Mucosa of rectum (tissue), 2 donors: ENCODE measurements around the gene WASF2.
A peak's percentile ranks its signal among the peaks of the same experiment; 100 is the strongest.

Experiments
- H3K27ac ChIP-seq, 2 donors: one replicate each; pipeline ENCODE4 v1.7.0; 2013; ENCODE audit warnings: inconsistent platforms in 2 of 2, low read depth in 2 of 2, low read length in 2 of 2
- H3K27me3 ChIP-seq, 2 donors: one replicate each; pipeline ENCODE4 v1.7.0; 2013; ENCODE audit warnings: low read length in 2 of 2; ENCODE audit not compliant: control insufficient read depth in 2 of 2, insufficient read depth in 2 of 2
- H3K36me3 ChIP-seq, 2 donors: one replicate each; pipeline ENCODE4 v1.7.0; 2013; ENCODE audit warnings: low read length in 2 of 2; ENCODE audit not compliant: control insufficient read depth in 2 of 2, insufficient read depth in 2 of 2
- H3K4me1 ChIP-seq, 2 donors: one replicate each; pipeline ENCODE4 v1.7.0; 2013; ENCODE audit warnings: low read length in 2 of 2, mild to moderate bottlenecking in 1 of 2; ENCODE audit not compliant: control insufficient read depth in 2 of 2, insufficient read depth in 2 of 2
- H3K4me3 ChIP-seq, 2 donors: one replicate each; pipeline ENCODE4 v1.7.0; 2013; ENCODE audit warnings: low read length in 2 of 2
- H3K9ac ChIP-seq, 2 donors: one replicate each; pipeline ENCODE4 v1.7.0; 2013; ENCODE audit warnings: low read length in 2 of 2, low read depth in 1 of 2, mild to moderate bottlenecking in 1 of 2
- H3K9me3 ChIP-seq, 2 donors: one replicate each; pipeline ENCODE4 v1.7.0; 2013; ENCODE audit warnings: low read length in 2 of 2; ENCODE audit not compliant: control insufficient read depth in 2 of 2
- donor health status: healthy.
- donor health status: Normal muscosa, but diverticular disease.

WASF2 gene

GRCh38 chr1:27402349-27402754 is 87.6 kb downstream of the WASF2 start:
- Histone ChIP-seq H3K9ac (peak overlapping the region in 1 of 2 donors; percentile 18), H3K4me1 (peaks cover 18 to 31% of the 10 kb centered on the region in 2 donors), H3K27ac (peak overlapping the region; percentile 58 to 66), H3K27me3 (no peaks in the 10 kb centered on the region), H3K9me3 (no peaks in the 10 kb centered on the region), H3K36me3 (peaks cover 11 to 14% of the 10 kb centered on the region in 2 donors), H3K4me3 (no peak overlapping the region)

- Histone ChIP-seq H3K9ac (no peak overlapping the region), H3K27me3 (no peaks in the 10 kb centered on the region), H3K9me3 (no peaks in the 10 kb centered on the region), H3K4me3 (no peak overlapping the region), H3K36me3 (peaks cover 4% of the 10 kb centered on the region in 2 donors), H3K27ac (no peak overlapping the region), H3K4me1 (peaks cover 17 to 28% of the 10 kb centered on the region in 2 donors)
These were observed 89.0 kb downstream of the WASF2 start for GRCh38 chr1:27400963-27401341.

GRCh38 chr1:27400082-27400962 is 89.6 kb downstream of the WASF2 start:
- H3K27ac ChIP-seq = no peak overlapping the region
- peaks cover 4% of the 10 kb centered on the region in 2 donors for H3K36me3 ChIP-seq
- no peaks in the 10 kb centered on the region for H3K27me3 ChIP-seq
- H3K4me3 ChIP-seq = no peak overlapping the region
- peaks cover 17 to 28% of the 10 kb centered on the region in 2 donors for H3K4me1 ChIP-seq
- H3K9ac ChIP-seq = no peak overlapping the region
- H3K9me3 ChIP-seq = no peaks in the 10 kb centered on the region

- Histone ChIP-seq H3K9me3 (no peaks in the 10 kb centered on the region), H3K9ac (no peak overlapping the region), H3K27me3 (no peaks in the 10 kb centered on the region), H3K27ac (no peak overlapping the region), H3K36me3 (no peaks in the 10 kb centered on the region), H3K4me3 (no peak overlapping the region), H3K4me1 (peaks cover 17 to 28% of the 10 kb centered on the region in 2 donors)
These were observed 90.5 kb downstream of the WASF2 start for GRCh38 chr1:27399251-27400025.

GRCh38 chr1:27398405-27399149 is 91.4 kb downstream of the WASF2 start:
- H3K27ac ChIP-seq = no peak overlapping the region
- no peak overlapping the region for H3K9ac ChIP-seq
- peaks cover 14 to 25% of the 10 kb centered on the region in 2 donors for H3K4me1 ChIP-seq
- no peak overlapping the region for H3K4me3 ChIP-seq
- H3K9me3 ChIP-seq = no peaks in the 10 kb centered on the region
- no peaks in the 10 kb centered on the region for H3K36me3 ChIP-seq
- H3K27me3 ChIP-seq = no peaks in the 10 kb centered on the region

GRCh38 chr1:27397749-27398148 is 92.2 kb downstream of the WASF2 start:
- Histone ChIP-seq H3K4me3 (no peak overlapping the region), H3K27ac (no peak overlapping the region), H3K27me3 (no peaks in the 10 kb centered on the region), H3K36me3 (no peaks in the 10 kb centered on the region), H3K9ac (no peak overlapping the region), H3K4me1 (peaks cover 7 to 19% of the 10 kb centered on the region in 2 donors), H3K9me3 (no peaks in the 10 kb centered on the region)

- no peak overlapping the region for H3K9ac ChIP-seq
- no peaks in the 10 kb centered on the region for H3K27me3 ChIP-seq
- H3K36me3 ChIP-seq = no peaks in the 10 kb centered on the region
- no peak overlapping the region for H3K27ac ChIP-seq
- no peak overlapping the region for H3K4me3 ChIP-seq
- peaks cover 1 to 15% of the 10 kb centered on the region in 2 donors for H3K4me1 ChIP-seq
- H3K9me3 ChIP-seq = no peaks in the 10 kb centered on the region
These were observed 92.9 kb downstream of the WASF2 start for GRCh38 chr1:27397110-27397509.

GRCh38 chr1:27395441-27396195 is 94.3 kb downstream of the WASF2 start:
- peaks cover 9 to 20% of the 10 kb centered on the region in 2 donors for H3K4me1 ChIP-seq
- H3K27me3 ChIP-seq = peaks cover 0 to 3% of the 10 kb centered on the region in 2 donors
- no peaks in the 10 kb centered on the region for H3K9me3 ChIP-seq
- H3K4me3 ChIP-seq = no peak overlapping the region
- no peaks in the 10 kb centered on the region for H3K36me3 ChIP-seq
- H3K9ac ChIP-seq = no peak overlapping the region
- H3K27ac ChIP-seq = no peak overlapping the region

GRCh38 chr1:27394925-27395324 is 95.0 kb downstream of the WASF2 start:
- Histone ChIP-seq H3K4me1 (peaks cover 9 to 20% of the 10 kb centered on the region in 2 donors), H3K4me3 (no peak overlapping the region), H3K9ac (no peak overlapping the region), H3K9me3 (no peaks in the 10 kb centered on the region), H3K27me3 (peaks cover 0 to 3% of the 10 kb centered on the region in 2 donors), H3K36me3 (no peaks in the 10 kb centered on the region), H3K27ac (no peak overlapping the region)
